Lung (tissue), 12 donors: ENCODE results near the gene RNASE8. TPM values are rescaled to one million over a fixed set of nuclear protein-coding genes. Genes with fewer than 3 reads are reported as not detected.

Experiments used
- ATAC-seq: fragments of 200-7000 bp; cut with Tn5 transposase; one replicate; pipeline ENCODE4 v1.9.1; 2020; ENCODE audit warnings: moderate number of reproducible peaks; ENCODE audit not compliant: insufficient read depth, low FRiP score
- DNase-seq, 3 donors: peaks; one replicate each; pipeline ENCODE4 v3.0.0-alpha.2; 2013 to 2017
- H3K27ac ChIP-seq, 2 donors: one replicate each; pipeline ENCODE4 v1.5.1; 2013; ENCODE audit warnings: mild to moderate bottlenecking in 2 of 2, moderate library complexity in 2 of 2, control low read depth in 1 of 2, inconsistent platforms in 1 of 2, low read depth in 1 of 2, low read length in 1 of 2
- H3K27me3 ChIP-seq, 3 donors: one replicate each; pipeline ENCODE4 v1.5.1; 2013; ENCODE audit warnings: low read length in 2 of 3; ENCODE audit not compliant: control insufficient read depth in 3 of 3, insufficient read depth in 3 of 3
- H3K36me3 ChIP-seq, 4 donors: one replicate each; pipeline ENCODE4 v1.5.1; 2013; ENCODE audit warnings: low read length in 4 of 4, mild to moderate bottlenecking in 1 of 4, moderate library complexity in 1 of 4; ENCODE audit not compliant: control insufficient read depth in 4 of 4, insufficient read depth in 4 of 4
- H3K4me1 ChIP-seq, 5 donors: one replicate each; pipeline ENCODE4 v1.5.1; 2013; ENCODE audit warnings: low read length in 5 of 5, mild to moderate bottlenecking in 2 of 5, moderate library complexity in 1 of 5; ENCODE audit not compliant: control insufficient read depth in 5 of 5, insufficient read depth in 5 of 5
- H3K4me3 ChIP-seq: one replicate; pipeline ENCODE4 v1.5.1; 2013; ENCODE audit warnings: mild to moderate bottlenecking, control low read depth, moderate library complexity
- H3K9ac ChIP-seq, 2 donors: one replicate each; pipeline ENCODE4 v1.5.1; 2013; ENCODE audit warnings: low read length in 2 of 2, control low read depth in 1 of 2; ENCODE audit not compliant: insufficient read depth in 1 of 2
- H3K9me3 ChIP-seq, 4 donors: one replicate each; pipeline ENCODE4 v1.5.1; 2013; ENCODE audit warnings: low read length in 3 of 4, mild to moderate bottlenecking in 1 of 4, moderate library complexity in 1 of 4; ENCODE audit not compliant: control insufficient read depth in 4 of 4, insufficient read depth in 3 of 4
- WGBS, 2 donors: extraction: QIAGEN DNeasy Blood & Tissue Kit; methylation state at CpG; one replicate each; pipeline ENCODE4 v1.1.7; 2013; 5-methylcytosine and 5-hydroxymethylcytosine counted together
- polyA plus RNA-seq, 2 donors: library from polyadenylated mRNA; stranded (reverse); fragments of 200-250 nt; gene quantifications; one replicate each; pipeline ENCODE4 v1.2.1, GENCODE V29; 2013
- total RNA-seq, 2 donors: library from RNA; depleted of rRNA in 1 of 2; stranded (reverse); fragments of >200 nt in 1 of 2; gene quantifications; one replicate each; pipeline ENCODE4 v1.2.1, GENCODE V29; 2014 to 2021
- TF ChIP-seq, protein P1 (sequence below): IDR thresholded peaks from 2 replicates; pipeline ENCODE4 v1.5.1; 2012; ENCODE audit warnings: mild to moderate bottlenecking; ENCODE audit errors: control extremely low read depth, extremely low read depth
- donor health status: control.
- donor health status: control.
- donor health status: Bipolar disorder and iron deficiency.
- donor health status: healthy.
- donor health status: DM: yes; HTN: yes; CAD: no.

The RNASE8 gene
- total and polyA plus RNA-seq, 4 donors, result not detected

DNA sequence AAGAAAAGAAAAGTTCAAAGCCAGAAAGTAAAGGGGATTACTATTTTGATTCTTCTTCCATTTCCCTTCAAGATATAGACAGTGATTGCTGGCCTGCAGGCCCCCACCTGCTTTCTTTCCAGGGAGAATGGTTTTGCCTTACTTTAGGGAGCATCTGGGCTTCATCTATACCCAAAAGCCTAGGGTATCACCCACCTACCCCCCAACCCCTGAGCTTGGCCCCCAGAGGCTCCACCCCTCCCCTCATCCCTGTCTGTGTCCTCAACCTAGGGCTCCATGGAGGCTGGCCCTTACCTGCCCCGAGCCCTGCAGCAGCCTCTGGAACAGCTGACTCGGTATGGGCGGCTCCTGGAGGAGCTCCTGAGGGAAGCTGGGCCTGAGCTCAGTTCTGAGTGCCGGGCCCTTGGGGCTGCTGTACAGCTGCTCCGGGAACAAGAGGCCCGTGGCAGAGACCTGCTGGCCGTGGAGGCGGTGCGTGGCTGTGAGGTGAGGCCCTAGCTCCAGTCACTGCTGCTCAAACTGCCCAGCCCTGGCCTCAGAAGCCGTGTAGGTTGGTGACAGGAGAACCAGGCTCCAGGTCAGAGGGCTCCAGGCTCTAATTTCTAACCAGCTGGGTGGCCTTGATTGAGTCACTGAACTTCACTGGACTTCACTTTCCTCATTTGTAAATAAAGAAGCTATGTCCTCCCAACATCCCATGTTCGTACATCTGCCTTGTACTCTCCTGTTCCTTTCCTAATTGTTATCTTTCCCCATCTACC, 26.1 kb downstream of the RNASE8 start:
- DNase-seq (no peak), ATAC-seq (no peak)
- Histone ChIP-seq H3K36me3 (peaks cover 34 to 63% (median 56%) of the 10 kb centered on the region in 4 donors), H3K9me3 (no peaks in the 10 kb centered on the region), H3K9ac (no peak overlapping the region), H3K4me1 (no peaks in the 10 kb centered on the region), H3K4me3 (no peak overlapping the region), H3K27ac (no peak overlapping the region), H3K27me3 (no peaks in the 10 kb centered on the region)
- TF ChIP-seq, protein P1, sequence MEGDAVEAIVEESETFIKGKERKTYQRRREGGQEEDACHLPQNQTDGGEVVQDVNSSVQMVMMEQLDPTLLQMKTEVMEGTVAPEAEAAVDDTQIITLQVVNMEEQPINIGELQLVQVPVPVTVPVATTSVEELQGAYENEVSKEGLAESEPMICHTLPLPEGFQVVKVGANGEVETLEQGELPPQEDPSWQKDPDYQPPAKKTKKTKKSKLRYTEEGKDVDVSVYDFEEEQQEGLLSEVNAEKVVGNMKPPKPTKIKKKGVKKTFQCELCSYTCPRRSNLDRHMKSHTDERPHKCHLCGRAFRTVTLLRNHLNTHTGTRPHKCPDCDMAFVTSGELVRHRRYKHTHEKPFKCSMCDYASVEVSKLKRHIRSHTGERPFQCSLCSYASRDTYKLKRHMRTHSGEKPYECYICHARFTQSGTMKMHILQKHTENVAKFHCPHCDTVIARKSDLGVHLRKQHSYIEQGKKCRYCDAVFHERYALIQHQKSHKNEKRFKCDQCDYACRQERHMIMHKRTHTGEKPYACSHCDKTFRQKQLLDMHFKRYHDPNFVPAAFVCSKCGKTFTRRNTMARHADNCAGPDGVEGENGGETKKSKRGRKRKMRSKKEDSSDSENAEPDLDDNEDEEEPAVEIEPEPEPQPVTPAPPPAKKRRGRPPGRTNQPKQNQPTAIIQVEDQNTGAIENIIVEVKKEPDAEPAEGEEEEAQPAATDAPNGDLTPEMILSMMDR, result no peak
- 90 to 93% methylated on average over 11 of the region's 11 CpGs for WGBS, 2 donors

DNA sequence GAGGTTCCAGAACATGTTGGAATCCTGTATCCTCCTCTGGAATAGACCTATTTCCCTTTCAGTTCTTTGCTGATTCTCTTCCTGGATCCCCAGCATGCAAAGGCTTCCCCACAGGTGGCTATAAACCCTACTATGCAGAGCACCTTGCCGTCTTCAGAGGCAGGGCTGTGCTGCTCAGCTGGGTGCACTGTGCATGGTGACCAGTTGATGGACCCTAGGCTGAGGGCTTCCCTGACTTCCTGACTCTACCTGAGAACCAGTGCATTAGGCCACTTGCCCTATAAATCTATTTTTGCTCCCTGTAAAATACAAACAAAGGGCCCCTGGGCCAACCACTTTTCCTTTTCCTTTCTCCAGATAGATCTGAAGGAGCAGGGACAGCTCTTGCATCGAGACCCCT, 26.8 kb downstream of the RNASE8 start:
- TF ChIP-seq, protein P1, result no peak
- WGBS, 2 donors, result 85 to 91% methylated on average over 2 of the region's 2 CpGs
- Histone ChIP-seq H3K9ac (no peak overlapping the region), H3K4me1 (no peaks in the 10 kb centered on the region), H3K27me3 (no peaks in the 10 kb centered on the region), H3K27ac (no peak overlapping the region), H3K4me3 (no peak overlapping the region), H3K9me3 (no peaks in the 10 kb centered on the region), H3K36me3 (peaks cover 27 to 64% (median 54%) of the 10 kb centered on the region in 4 donors)
- DNase-seq (no peak), ATAC-seq (no peak)

DNA sequence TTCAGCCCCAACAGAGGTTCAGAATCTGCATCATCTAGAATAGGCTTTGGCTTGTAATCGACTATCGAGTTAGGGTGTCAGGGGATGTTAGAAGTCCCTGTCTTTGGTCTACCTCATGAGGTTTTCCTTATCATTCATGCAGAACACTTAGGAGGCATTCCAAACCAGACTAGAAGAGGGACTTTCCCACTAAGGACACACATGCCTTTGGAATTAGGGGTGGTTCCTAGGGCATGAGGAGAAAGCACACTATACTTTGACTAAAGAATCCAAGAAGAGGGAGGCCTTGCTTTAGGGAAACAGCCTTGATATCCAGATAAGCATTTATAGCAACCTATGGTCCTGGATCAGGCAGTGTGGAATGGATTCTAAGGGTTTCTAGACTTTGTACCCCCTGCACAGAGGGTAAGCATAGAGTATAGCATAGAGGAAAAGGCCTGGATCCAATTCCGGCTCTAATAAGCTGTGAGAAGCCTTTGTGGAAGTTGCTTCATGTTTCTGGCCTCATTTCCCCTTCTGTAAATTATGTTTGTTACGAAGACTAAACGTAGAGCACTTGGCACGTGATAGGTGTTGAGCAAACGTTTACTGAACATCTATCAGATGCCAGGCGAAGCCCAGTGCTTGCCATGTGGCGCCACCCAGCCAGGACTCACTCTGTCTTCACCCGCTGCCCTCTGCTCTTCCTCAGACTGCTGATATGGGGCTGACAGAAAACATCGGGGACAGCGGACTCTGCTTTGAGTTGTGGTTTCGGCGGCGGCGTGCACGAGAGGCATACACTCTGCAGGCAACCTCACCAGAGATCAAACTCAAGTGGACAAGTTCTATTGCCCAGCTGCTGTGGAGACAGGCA, 27.6 kb downstream of the RNASE8 start:
- WGBS, 2 donors, result 54 to 57% methylated on average over 17 of the region's 17 CpGs
- ATAC-seq, result peak; percentile 38
- DNase-seq, result peak in 1 of 3 donors; percentile 10
- TF ChIP-seq, protein P1, result no peak
- Histone ChIP-seq H3K9me3 (no peaks in the 10 kb centered on the region), H3K9ac (no peak overlapping the region), H3K27me3 (no peaks in the 10 kb centered on the region), H3K4me1 (no peaks in the 10 kb centered on the region), H3K27ac (peak overlapping the region; percentile 0 to 68), H3K4me3 (no peak overlapping the region), H3K36me3 (peaks cover 19 to 70% (median 50%) of the 10 kb centered on the region in 4 donors)
